GM21367 (cell line): ENCODE results near the gene CEMIP.

Source experiments
- ATAC-seq: cut with Tn5 transposase; IDR thresholded peaks from one replicate; pipeline ENCODE4 v1.9.1; 2021; ENCODE audit not compliant: unreplicated experiment

The CEMIP gene

DNA sequence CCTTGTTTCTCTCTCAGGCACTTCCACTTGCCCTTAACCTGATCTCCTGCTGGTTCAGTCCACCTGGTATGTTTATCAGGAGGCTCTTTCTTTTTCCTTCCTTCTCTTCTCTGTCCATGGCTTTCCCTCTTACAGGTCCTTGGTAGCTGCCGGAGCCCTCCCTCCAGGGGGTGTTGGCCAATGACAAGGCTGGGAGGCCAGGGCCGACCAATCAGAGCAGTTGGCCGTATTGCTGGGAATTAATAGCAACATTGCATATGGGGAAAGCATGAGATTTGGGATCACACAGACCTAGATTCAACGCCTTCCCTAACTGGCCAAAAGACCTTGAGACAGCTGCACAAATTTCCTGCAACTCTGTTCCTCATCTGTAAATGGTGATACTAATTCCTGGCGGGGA, 62.4 kb downstream of the CEMIP start:
- ATAC-seq = no peak

DNA sequence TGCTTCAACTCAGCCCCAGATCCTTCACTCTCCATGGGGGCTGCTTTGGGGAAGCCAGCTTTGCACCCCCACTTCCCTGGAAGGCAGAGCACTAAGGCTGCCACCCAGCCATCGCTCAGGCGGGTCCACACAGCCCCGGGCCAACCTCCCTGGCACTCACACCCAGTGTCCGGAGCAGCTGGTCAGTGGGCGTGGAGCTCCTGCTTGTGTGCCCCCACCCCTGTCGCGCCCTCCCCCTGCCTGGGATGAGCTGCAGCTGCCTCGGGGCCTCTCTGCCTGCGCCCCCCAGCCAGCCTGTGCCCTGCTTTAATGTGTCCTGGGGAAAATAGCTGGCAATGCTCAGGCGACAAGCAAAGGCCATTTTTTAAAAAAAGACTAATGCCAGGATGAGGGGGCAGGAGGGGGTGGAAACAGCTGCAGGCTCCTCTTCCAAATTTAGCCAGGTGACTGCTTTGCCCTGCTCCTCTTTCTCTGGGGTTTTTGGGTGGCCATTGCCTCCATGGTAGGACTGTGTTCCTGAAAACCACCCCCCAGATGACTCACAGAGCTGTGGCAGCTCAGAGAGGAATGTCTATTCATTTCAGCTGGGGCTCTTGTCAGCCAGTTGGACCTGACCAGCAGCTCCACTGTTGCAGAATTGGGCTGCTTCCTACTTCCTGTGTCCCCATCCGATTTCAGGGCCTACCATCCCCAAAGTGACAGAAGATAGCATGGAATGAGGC, 65.0 kb downstream of the CEMIP start:
- no peak for ATAC-seq

DNA sequence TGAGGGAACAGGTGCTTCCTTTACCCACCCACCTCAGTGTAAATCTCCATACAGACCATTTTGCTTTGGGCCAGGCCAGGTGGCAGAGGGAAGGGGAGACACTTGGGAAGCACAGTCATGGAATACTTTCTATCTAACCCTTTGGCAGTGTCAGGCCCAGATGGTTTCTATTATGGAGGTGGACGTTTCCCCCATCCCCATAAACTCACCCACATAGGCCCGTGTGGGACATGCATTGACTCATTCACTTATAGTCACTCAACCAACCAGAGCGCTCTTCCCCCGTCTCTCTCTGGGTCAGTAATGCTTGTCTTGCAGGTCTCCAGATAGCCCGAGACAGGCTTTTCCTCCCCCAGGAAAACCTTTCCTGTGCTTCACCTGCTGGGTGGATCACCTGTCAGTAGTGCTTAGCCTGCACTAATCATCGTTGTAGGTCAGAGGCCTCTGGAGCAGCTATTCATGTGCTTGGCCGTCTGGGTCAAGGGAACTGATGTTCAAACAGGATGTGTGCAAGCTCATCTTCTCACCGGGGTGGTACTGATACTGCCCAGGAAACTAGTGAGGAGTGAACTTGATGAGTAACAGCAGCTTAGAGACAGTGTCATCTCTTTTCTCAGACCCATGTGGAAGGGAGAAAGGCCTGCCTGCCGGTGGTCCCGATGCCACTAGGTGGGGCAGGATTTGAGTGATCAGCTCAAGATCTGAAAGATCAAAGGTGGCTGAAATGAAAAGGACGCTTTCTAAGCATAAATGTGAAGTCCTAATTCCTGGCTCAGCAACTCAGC, 67.1 kb downstream of the CEMIP start:
- ATAC-seq = no peak

DNA sequence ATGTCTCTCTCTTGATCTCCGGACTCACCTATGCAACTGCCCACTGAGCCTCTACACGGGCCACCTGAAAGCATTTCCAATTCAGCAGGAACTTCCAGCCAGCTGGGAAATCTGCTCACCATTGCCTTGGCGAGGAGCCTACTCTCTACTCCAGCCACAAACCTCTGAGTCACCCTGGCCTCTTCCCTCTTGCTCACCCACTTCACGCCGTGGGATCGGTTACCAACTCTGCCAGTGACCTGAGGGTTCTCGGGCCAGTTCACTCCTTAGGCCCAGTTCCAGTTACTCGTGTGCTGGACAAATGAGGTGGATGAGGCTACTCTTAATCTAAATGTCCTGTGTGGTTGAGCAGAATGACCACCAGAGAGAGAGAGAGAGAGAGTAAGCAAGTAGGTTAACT, 70.1 kb downstream of the CEMIP start:
- no peak for ATAC-seq

DNA sequence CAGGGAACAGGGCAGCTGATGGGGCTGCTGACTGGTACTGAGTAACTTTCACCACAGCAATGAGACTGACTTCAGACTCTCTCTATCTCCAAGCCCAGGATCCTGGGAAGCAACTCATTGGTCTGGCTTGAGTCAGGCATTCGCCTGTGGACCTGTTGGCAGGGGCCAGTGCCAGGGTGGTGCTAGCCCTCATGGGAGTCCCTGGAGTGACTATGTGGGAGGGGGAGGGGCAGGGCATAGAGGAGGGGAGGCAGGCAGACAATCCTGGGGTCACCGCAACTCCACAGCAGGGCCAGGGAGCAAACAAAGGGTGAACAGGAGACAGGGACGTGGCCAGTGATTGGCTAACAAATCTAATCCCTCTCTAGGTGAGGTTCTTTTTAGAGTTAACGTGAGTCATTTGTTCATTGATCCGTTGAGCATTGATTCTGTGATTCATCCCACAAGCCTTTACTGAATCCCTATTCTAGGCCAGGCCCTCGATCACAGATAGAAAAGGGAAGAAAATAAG, 71.8 kb downstream of the CEMIP start:
- ATAC-seq = no peak

DNA sequence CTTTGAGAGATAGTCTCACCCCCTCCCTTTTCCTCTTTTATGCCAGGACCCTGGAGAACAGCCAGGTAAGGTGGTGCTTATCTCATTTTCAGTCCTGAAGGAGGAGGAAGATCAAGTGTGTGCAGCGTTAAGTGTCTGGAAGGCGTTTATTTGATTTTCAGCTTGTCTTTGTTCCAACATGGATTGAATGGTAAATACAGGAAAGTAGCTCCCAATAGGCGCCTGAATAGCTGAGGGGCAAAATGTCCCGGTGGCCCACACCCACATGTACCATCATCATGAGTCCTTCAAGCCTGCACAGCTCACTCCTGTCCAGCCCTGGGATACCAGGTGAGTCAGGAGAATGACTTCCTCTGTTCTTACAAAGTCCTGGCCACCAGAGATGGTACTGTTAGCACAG, 73.5 kb downstream of the CEMIP start:
- no peak for ATAC-seq

DNA sequence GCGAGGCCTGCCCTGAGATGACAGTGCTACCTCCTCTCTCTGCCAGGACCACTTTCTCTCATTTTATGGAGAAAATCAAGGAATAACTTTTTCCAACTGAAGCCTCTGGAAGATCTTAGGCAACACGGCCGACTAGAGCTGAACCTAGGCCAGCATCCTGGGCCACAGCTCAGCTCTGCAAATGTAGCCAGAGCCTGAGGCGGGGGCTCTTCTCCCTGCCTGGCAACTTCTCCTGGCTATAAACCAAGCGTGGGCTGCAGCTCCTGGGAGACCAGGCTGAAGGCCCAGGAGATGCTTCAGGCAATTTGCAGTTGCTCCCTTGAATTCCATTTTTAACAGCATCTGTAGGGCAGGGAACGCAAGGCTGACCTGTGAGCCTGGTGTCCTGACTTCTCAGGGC, 74.9 kb downstream of the CEMIP start:
- no peak for ATAC-seq

DNA sequence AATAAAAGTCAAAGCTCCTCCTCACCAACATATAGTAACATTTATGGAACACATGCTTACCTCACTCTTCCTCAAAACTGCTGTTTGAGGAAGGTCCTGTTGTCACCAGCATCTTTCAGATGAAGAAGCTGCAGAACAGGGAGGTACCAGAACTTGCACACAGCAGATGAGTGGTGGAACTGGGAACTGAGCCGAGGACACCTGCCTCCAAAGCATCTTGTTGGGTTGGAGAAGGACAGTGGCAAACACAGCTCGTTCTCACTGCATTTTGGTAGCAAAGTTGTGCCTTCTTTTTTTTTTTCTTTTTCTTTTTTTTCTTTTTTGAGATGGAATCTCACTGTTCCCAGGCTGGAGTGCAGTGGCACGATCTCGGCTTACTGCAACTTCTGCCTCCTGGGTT, 76.0 kb downstream of the CEMIP start:
- no peak for ATAC-seq

DNA sequence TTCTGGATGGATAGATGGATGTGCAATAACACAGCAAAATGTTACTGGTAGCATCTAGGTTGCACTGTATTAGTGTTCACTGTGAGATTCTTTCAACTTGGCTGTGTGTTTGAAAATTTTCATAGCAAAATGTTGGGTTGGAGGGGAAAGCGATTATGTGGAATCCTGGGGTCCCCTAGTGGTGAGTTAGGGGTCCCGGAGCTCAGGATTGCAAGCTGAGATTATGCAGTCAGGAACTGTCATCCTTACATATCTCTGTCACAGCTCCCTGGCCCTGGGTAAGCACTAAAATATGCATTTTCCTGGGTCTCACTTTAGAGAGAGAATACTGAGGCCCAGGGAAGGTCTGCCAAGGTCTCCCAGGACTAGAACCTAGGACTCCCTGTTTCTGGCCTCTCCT, 77.2 kb downstream of the CEMIP start:
- ATAC-seq = no peak

DNA sequence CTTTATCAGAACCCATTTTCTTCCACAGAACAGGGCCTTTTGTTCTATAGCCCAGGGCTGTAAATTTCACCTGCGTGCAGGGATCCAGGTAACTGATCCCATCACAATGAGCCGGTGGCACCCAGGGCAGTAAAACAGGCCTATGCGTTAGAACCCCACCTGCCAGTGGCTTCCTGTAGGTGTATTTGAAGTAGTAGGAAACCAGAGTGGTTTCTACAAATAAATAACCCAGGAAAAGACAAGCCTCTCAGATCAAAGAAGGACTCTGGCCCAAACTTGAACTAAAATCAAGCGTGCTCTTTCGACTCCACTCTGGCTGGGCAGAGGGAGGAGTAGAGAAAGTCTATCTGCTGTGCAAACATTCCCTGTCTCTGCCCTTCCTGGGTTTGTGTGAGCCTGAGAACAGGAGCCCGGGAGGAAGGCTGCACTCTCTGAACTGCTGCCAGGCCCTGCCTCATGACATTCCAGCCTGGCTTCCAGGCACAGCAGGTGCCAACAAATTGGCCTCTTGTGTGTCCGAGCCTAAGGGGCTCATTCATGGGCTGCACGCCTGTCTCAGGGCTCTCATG, 77.7 kb downstream of the CEMIP start:
- no peak for ATAC-seq

DNA sequence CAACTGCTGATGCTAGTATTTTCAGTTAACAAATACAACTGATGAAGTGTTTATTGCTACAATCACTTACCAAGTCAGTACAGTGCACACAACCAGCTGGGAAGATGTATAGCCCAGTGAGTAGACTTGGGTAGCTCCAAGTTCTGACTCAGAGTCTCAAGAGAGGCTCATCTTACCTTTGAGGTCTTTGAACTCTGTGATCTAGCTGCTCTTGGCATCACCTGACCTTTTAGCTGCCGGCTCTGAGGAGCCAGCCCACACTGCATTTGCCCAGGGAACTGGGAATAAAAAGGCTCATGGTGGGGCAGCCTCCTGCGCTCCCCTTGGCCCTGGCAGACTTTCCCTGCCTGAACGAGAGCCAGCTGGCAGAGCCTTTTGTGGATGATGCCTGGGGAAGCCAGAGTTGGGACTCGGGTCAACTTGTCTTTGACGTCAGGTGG, 82.6 kb downstream of the CEMIP start:
- ATAC-seq = no peak

DNA sequence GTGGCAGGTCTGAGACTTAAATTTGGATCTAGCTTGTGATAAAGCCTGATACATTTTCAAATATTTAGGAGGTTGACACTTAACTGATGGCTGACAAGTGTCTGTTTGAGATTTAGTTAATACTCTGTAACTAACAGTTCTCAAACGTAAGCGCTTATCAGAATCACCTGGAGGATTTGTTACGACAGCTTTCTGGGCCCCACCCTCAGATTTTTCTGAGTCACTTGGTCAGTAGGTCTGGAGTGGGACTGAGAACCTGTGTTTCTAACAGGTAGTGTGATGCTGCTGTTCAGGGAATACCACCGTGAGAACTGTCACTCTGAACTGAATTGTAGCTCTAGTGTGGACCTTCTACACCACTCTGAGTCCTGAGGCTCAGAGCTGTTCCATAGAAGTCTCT, 85.5 kb downstream of the CEMIP start:
- no peak for ATAC-seq

DNA sequence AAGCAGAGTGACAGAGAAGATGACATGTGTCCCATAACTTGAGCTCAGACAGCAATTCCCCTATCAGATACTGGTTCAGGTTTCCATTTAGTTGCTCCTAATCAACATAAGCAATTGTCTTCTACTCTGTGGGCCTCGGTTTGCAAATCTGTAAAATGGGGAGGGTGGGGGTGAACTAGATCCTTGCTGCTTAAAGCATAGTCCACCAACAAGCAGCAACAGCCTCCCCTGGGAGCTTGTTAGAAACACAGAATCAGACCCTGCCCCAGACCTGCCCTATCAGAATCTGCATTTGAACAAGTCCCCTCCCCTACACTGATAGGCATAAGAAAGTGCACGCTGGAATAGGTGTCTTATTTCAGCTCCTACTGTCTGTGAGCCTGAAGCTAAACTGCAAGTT, 87.8 kb downstream of the CEMIP start:
- no peak for ATAC-seq

DNA sequence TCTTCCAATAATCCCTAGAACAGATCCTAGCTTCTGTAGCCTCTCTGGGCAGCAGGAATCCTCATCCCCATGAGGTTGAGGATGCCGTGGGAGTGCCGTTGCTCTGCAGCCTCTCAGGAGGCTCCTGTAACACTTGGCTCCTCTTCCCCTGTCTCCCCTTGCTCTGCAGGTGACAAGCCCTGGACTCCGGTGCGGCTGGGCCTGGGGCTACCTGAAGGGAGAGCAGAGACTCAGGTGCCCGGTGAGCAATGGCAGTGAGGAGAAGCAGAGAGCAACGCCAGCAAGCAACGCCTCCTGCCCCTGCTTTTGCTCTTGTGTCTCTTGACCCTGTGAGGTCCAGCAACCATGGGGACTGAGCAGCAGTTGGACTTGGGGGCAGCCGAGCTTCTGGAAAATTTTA, 91.2 kb downstream of the CEMIP start:
- ATAC-seq = no peak

DNA sequence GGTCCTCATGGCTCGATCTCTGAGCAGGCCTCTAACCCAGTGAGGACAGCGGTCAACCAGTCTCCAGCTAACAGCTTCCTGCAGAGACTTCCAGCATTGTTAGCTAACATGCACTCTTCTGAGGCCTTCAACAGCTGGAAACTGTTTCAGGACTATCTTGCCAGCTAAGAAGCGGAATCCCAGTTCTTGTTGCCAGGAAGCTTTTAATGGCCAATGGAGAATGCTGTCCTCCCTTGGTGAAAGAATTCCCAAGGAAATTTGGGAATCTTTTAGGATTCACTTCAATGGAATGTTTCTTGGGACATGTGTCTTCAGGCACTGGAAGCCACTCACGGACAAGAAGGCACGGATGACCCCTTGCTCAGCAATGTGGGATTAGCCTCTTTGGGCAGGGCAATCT, 91.7 kb downstream of the CEMIP start:
- no peak for ATAC-seq

DNA sequence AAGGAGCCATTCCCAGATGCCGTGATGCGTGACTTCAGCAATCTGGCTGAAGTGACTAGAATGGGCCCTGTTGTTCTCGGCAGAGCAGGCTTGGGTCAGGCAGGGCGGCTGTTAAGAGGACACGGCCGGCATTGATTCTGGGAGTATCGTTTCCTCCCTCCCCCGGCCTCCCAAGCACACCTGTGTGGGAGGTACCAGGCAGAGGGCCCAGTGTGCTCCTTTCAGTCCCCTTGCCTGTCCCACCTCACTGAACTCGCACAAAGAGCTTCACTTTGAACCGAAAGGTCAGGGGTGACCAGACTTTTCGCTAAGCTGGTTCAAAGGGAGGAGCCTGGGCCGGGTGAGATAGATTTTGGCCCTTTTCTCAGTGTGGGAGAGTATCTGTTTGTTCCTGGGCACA, 92.7 kb downstream of the CEMIP start:
- no peak for ATAC-seq

DNA sequence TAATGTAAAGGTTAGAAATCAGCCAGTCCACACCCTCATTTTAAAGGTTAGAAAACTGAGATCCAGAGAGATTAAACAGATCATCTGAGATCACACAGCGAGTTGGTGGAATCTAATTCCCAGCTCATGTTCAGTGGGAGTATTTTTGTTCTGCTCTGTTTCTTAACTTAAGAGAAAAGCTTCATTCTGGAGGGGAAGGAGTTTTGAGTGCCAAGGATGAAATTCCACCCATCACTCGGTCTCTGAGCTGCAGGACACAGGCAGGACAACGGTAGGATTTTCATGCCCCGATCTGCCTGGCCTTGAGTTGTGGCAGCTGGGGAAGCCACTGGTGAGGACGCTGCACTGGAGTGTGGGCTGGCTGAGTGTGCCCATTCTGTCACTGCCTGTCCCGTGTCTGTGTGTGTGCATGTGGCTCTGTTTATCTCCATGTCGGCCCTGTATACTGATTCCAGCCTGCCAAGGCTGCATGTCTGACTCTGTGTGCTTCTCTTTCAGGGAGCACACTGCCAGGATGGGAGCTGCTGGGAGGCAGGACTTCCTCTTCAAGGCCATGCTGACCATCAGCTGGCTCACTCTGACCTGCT, 94.3 kb downstream of the CEMIP start:
- no peak for ATAC-seq

DNA sequence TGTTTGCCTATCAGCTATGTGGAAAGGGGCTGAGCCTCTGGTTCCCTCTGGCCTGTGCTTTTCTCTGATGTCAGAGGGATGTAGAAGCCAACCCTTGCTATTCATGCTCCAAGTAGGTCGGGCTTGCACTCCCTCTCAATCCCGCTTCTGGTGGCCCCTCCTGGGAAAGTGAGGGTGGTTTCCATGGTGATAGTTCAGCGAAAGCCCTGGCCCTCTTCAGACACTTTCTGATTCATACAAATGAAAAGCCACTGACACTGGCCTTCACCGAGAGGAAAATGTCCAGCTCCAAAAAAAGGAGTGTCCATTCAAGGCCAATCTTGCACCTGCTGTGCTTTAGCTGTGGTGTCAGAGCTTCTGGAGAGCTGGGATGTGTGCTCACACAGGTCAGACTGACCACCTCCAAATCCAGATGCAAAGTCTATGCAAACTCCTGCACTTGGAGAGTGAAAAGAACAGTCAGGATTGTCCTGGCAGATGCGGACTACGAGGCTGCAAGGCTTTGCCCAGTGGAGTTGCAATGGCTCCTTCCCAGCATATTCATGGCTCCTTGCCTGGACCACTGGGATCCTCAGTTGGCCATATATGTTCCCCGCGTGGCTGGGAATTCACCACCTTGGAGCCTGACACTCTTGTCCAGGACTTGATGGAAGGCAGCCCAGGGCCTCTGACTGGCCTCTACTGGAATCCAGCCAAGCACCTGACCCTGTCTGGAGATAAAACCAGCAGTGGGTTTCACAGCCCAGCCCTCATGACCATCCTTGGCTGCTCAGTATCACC, 96.6 kb downstream of the CEMIP start:
- ATAC-seq = no peak

DNA sequence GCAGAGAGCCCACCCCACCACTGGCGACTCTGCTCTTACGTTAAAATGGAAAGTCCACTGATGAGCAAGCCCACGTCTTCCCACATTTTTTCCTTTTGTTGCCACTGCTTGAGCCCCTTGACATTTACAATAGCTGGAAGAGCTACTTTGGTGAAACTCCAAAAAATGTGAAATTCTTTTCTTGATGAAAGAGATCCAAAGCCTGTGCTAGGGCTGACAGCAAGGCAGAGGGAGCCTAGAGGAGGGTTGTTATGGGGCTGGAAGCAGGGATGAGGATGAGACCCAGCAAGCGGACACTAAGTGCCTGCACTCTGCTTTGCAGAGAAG, 97.1 kb downstream of the CEMIP start:
- no peak for ATAC-seq

DNA sequence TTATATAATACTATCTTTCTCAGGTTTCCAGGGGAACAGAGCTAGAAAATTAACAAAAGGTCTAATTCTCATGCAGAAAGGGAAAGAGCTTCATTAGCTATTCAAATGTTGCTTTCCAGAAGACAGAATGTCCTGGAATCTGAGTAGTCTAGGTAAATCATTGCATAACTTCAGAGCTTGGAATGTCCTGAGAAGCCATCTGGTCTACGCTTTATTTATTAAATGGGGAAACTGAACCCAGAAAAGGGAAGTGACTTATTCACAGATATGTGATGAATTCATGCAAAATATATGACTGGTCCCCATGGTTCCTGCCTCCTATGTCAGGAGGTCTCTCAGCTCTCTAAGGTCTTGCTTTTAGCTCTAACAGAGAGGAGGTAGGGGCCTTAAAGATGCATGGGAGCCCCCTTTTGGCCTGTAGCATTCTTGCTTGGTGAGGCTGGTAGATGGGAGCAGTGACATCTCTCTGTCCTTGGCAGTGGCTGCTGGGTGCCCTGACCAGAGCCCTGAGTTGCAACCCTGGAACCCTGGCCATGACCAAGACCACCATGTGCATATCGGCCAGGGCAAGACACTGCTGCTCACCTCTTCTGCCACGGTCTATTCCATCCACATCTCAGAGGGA, 99.2 kb downstream of the CEMIP start:
- ATAC-seq = no peak

DNA sequence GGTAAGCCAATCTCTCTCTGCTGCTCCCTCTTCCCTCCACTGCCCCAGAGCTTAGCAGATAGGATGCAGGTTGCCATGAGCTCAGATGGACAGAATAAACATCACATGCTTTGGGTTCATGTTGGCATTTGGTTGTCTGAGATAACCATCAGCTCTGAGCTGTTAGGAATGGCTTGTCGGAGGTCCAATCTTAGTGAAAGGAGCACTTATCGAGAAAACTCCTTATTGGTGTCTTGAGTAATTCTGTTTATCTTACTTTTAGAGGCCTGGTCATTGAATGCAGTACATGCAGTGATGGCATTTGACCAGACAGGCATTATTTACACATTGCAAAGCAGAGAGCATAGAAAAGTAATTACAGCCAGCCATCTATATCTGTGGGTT, 99.7 kb downstream of the CEMIP start:
- ATAC-seq = no peak
